ENCODE results near the gene FBXO44.

FBXO44 gene

GRCh38 chr1:11639372-11639771, 15.3 kb upstream of the FBXO44 start:
- ATAC-seq = no peak
- DNase-seq = no peak

GRCh38 chr1:11640101-11640500, 14.6 kb upstream of the FBXO44 start:
- DNase-seq (no peak), ATAC-seq (no peak)

- DNase-seq = no peak
- no peak for ATAC-seq
Measured at GRCh38 chr1:11640944-11641343, 13.7 kb upstream of the FBXO44 start.

- ATAC-seq (no peak), DNase-seq (no peak)
Measured at GRCh38 chr1:11641776-11642305, 12.8 kb upstream of the FBXO44 start.

GRCh38 chr1:11642418-11643017, 12.2 kb upstream of the FBXO44 start:
- DNase-seq = peak; percentile 70
- ATAC-seq = peak; percentile 60

GRCh38 chr1:11643782-11644181, 10.9 kb upstream of the FBXO44 start:
- no peak for ATAC-seq
- DNase-seq = no peak

GRCh38 chr1:11645270-11645669, 9.4 kb upstream of the FBXO44 start:
- DNase-seq (no peak), ATAC-seq (no peak)

- ATAC-seq (peak; percentile 36), DNase-seq (peak; percentile 89)
Measured at GRCh38 chr1:11645670-11646265, 8.9 kb upstream of the FBXO44 start.

- ATAC-seq = no peak
- DNase-seq = no peak
Measured at GRCh38 chr1:11646317-11646716, 8.4 kb upstream of the FBXO44 start.

GRCh38 chr1:11647333-11647732, 7.3 kb upstream of the FBXO44 start:
- ATAC-seq (no peak), DNase-seq (no peak)

GRCh38 chr1:11648039-11648438, 6.6 kb upstream of the FBXO44 start:
- ATAC-seq = no peak
- DNase-seq = no peak

GRCh38 chr1:11648732-11649158, 5.9 kb upstream of the FBXO44 start:
- ATAC-seq (peak; percentile 15), DNase-seq (peak; percentile 55)

- DNase-seq (no peak), ATAC-seq (no peak)
Measured at GRCh38 chr1:11649237-11649623, 5.4 kb upstream of the FBXO44 start.

- ATAC-seq (peak; percentile 3), DNase-seq (no peak)
Measured at GRCh38 chr1:11649624-11650330, 4.9 kb upstream of the FBXO44 start.

GRCh38 chr1:11650331-11650991, 4.2 kb upstream of the FBXO44 start:
- peak; percentile 89 for DNase-seq
- ATAC-seq = peak; percentile 75

GRCh38 chr1:11651017-11651416, 3.7 kb upstream of the FBXO44 start:
- DNase-seq = no peak
- ATAC-seq = no peak

GRCh38 chr1:11652203-11652780, 2.4 kb upstream of the FBXO44 start:
- no peak for ATAC-seq
- DNase-seq = no peak

GRCh38 chr1:11653101-11653860, 1.4 kb upstream of the FBXO44 start:
- no peak for ATAC-seq
- no peak for DNase-seq

GRCh38 chr1:11653861-11654136, 878 bp upstream of the FBXO44 start:
- ATAC-seq = no peak
- no peak for DNase-seq

- no peak for DNase-seq
- peak; percentile 8 for ATAC-seq
Measured at GRCh38 chr1:11654939-11655808, 497 bp downstream of the FBXO44 start.

GRCh38 chr1:11657654-11658053, 3.0 kb downstream of the FBXO44 start:
- ATAC-seq = no peak
- DNase-seq = no peak

Measured in stimulated activated naive CD8-positive, alpha-beta T cell treated with anti-CD3 and anti-CD28 coated beads, Interleukin-15, Interleukin-2, amounts not matched to agents 100 U/mL and 50 U/mL, for 24 hours (primary cell).